Fibroblast of lung (primary cell): ENCODE results near the gene KCNG1. TPM values are rescaled to one million over a fixed set of nuclear protein-coding genes. Genes with fewer than 3 reads are reported as not detected.
A peak's percentile ranks its signal among the peaks of the same experiment; 100 is the strongest.

Experiments
- DNase-seq, 2 donors: peaks; one replicate each; pipeline versions ENCODE4 v3.0.0 to v3.0.0-alpha.2; 2010; ENCODE audit warnings: low read depth in 2 of 2
- H2AFZ ChIP-seq: 2 replicates; pipeline ENCODE4 v1.5.1; 2012; ENCODE audit warnings: low read length, control low read depth, inconsistent platforms
- H3K27ac ChIP-seq: 2 replicates; pipeline ENCODE4 v1.5.1; 2011; ENCODE audit warnings: low read length, control low read depth; ENCODE audit not compliant: insufficient read depth
- H3K27me3 ChIP-seq: 2 replicates; pipeline ENCODE4 v1.5.1; 2011; ENCODE audit warnings: mild to moderate bottlenecking, low read length; ENCODE audit not compliant: control insufficient read depth, insufficient read depth
- H3K36me3 ChIP-seq: 2 replicates; pipeline ENCODE4 v1.5.1; 2011; ENCODE audit warnings: low read length; ENCODE audit not compliant: control insufficient read depth, insufficient read depth
- H3K4me1 ChIP-seq: 2 replicates; pipeline ENCODE4 v1.5.1; 2011; ENCODE audit warnings: low read length; ENCODE audit not compliant: control insufficient read depth, insufficient read depth; ENCODE audit errors: extremely low read depth
- H3K4me2 ChIP-seq: 2 replicates; pipeline ENCODE4 v1.5.1; 2011; ENCODE audit warnings: low read length, control low read depth; ENCODE audit not compliant: insufficient read depth; ENCODE audit errors: extremely low read depth
- H3K4me3 ChIP-seq, 4 experiments: fragments of 200-600 bp in 1 of 4; sonication (generic) in 1 of 4; replicated peaks in 1 of 4; 2 replicates each; pipeline ENCODE4 v1.5.1; 2011 to 2016; ENCODE audit warnings: low read length in 4 of 4, low read depth in 3 of 4, mild to moderate bottlenecking in 3 of 4, control low read depth in 2 of 4, inconsistent platforms in 1 of 4, mixed read lengths in 1 of 4; ENCODE audit not compliant: insufficient read depth in 1 of 4; ENCODE audit errors: control extremely low read depth in 1 of 4
- H3K79me2 ChIP-seq: 2 replicates; pipeline ENCODE4 v1.5.1; 2012; ENCODE audit warnings: mild to moderate bottlenecking, low read length, inconsistent platforms; ENCODE audit not compliant: control insufficient read depth, insufficient read depth
- H3K9ac ChIP-seq: 2 replicates; pipeline ENCODE4 v1.5.1; 2011; ENCODE audit warnings: mild to moderate bottlenecking, low read length, control low read depth; ENCODE audit not compliant: insufficient read depth
- H3K9me3 ChIP-seq: 2 replicates; pipeline ENCODE4 v1.5.1; 2012; ENCODE audit warnings: low read depth, low read length; ENCODE audit not compliant: control insufficient read depth, insufficient read depth
- H4K20me1 ChIP-seq: 2 replicates; pipeline ENCODE4 v1.5.1; 2011; ENCODE audit warnings: low read length; ENCODE audit not compliant: control insufficient read depth, insufficient read depth; ENCODE audit errors: extremely low read depth
- EZH2 ChIP-seq: IDR thresholded peaks from 2 replicates; pipeline ENCODE4 v1.5.1; 2012; ENCODE audit warnings: low read length, control low read depth, mild to moderate bottlenecking; ENCODE audit errors: missing control alignments
- polyA plus RNA-seq, 2 donors: library from polyadenylated mRNA; depleted of rRNA in 1 of 2; stranded (reverse) in 1 of 2; unstranded in 1 of 2; fragments of >200 nt; gene quantifications; 2 replicates each; pipeline ENCODE4 v1.2.1, GENCODE V29; 2011 to 2012; ENCODE audit warnings: missing spikeins in 1 of 2
- total RNA-seq: library from RNA; depleted of rRNA; stranded (reverse); fragments of >200 nt; gene quantifications from 2 replicates; pipeline ENCODE4 v1.2.1, GENCODE V29; 2014
- TF ChIP-seq, protein P1 (sequence below), 2 donors: IDR thresholded peaks in 1 of 2; conservative IDR thresholded peaks in 1 of 2; 1 replicate in 1 of 2; 2 replicates in 1 of 2; pipeline ENCODE4 v1.5.1; 2011 to 2012; ENCODE audit warnings: low read length in 2 of 2, control low read depth in 1 of 2, inconsistent platforms in 1 of 2, low read depth in 1 of 2, mild to moderate bottlenecking in 1 of 2

KCNG1 gene
- total and polyA plus RNA-seq, 2 donors (not counting 1 experiment from before 2014, with no cell fraction given): 1.8 to 9.9 TPM

DNA sequence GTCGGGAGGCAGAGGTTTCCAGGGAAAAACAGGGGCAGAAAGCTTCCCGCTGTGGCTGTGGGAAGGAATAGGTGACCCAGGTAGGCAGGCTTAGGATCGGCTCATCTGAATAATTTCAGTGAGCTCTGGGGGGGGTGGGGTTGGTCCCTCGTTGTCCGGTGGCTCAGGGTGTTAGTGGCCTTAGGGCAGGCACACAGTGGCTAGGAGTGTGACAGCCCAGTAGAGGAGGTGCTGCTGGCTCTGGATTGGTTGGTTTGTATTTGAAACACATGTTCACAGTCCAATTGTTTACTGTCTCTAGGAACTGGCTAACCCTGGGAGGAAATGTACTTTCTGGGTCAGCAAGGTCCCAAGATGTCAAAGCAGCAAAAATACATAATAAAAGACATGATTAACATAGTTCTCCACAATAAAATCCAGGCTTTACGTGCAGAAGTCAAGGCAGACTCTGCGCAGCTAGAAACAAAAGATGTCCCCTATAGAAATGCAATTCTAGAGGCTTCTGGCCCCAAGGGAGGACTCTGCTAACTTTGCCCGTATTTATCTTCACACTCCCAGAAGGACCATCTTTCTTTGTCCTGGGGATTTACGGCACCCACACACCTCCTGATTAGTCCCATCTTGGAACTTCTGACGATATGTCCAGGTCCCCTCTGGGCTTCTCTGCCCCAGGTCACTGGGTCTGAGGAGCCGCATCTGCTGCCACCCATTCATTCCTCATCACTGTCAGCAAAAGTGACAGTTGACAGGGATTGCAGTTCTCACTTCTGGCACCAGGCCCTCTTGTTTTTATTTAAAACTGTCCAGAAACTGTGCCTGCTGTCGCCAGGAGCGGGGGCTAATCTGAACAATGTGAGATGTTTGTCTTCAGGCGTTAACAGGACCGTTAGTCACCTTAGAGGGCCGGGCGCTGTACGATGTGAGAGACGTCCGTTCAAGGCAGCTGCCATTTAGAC lies 45.6 kb downstream of the KCNG1 start:
- Histone ChIP-seq H2AFZ (peak overlapping the region; percentile 36), H3K4me1 (peaks cover 22% of the 10 kb centered on the region), H3K27me3 (no peaks in the 10 kb centered on the region), H3K4me3 (no peak overlapping the region), H3K79me2 (no peaks in the 10 kb centered on the region), H4K20me1 (no peaks in the 10 kb centered on the region), H3K9ac (no peak overlapping the region), H3K4me2 (peak overlapping the region; percentile 8), H3K36me3 (no peaks in the 10 kb centered on the region), H3K9me3 (no peaks in the 10 kb centered on the region), H3K27ac (no peak overlapping the region)
- no peak for DNase-seq
- TF ChIP-seq, protein P1, sequence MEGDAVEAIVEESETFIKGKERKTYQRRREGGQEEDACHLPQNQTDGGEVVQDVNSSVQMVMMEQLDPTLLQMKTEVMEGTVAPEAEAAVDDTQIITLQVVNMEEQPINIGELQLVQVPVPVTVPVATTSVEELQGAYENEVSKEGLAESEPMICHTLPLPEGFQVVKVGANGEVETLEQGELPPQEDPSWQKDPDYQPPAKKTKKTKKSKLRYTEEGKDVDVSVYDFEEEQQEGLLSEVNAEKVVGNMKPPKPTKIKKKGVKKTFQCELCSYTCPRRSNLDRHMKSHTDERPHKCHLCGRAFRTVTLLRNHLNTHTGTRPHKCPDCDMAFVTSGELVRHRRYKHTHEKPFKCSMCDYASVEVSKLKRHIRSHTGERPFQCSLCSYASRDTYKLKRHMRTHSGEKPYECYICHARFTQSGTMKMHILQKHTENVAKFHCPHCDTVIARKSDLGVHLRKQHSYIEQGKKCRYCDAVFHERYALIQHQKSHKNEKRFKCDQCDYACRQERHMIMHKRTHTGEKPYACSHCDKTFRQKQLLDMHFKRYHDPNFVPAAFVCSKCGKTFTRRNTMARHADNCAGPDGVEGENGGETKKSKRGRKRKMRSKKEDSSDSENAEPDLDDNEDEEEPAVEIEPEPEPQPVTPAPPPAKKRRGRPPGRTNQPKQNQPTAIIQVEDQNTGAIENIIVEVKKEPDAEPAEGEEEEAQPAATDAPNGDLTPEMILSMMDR (conservative IDR thresholded peaks at IDR 0.05 in 1 of 2, IDR thresholded peaks at IDR 0.05 in 1 of 2; ENCODE audit: low read depth in 1 of 2, low read length in 2 of 2): no peak
- no peak for TF ChIP-seq EZH2

DNA sequence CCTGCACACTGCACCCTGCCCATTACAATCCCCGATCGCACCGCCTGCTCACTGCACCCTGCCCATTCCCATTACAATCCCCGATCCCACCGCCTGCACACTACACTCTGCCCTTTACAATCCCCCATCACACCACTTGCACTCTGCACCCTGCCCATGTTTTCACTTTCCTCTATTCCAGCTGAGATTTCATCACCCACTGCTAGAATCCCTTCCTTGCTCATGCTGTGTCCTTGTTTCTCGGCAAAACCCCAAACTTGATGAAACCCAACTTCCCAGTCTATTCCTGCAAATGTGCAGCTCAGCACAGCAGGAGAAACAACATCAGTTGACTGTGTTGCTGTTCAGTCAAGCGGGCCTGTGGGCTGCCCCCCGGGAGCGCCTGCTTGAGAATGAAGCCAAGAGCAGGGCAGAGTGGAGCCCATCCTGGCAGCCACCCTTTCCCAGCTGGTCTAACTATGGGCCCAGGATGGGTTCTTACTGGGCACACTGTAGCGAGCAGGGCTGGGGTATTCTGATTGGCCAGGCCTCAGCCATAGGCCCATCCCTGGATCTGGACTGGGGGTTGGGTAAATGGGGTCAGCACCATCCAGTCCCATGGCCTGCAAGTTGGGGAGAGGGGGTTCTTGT lies 47.1 kb downstream of the KCNG1 start:
- Histone ChIP-seq H3K36me3 (no peaks in the 10 kb centered on the region), H2AFZ (no peak overlapping the region), H3K27me3 (no peaks in the 10 kb centered on the region), H3K4me1 (peaks cover 15% of the 10 kb centered on the region), H3K9ac (no peak overlapping the region), H3K4me2 (no peak overlapping the region), H3K9me3 (no peaks in the 10 kb centered on the region), H3K4me3 (no peak overlapping the region), H3K27ac (no peak overlapping the region), H4K20me1 (no peaks in the 10 kb centered on the region), H3K79me2 (no peaks in the 10 kb centered on the region)
- no peak for DNase-seq
- TF ChIP-seq, protein P1 (conservative IDR thresholded peaks at IDR 0.05 in 1 of 2, IDR thresholded peaks at IDR 0.05 in 1 of 2; ENCODE audit: low read depth in 1 of 2, low read length in 2 of 2): no peak
- TF ChIP-seq EZH2: no peak

- Histone ChIP-seq H4K20me1 (no peaks in the 10 kb centered on the region), H3K36me3 (no peaks in the 10 kb centered on the region), H2AFZ (no peak overlapping the region), H3K4me2 (no peak overlapping the region), H3K79me2 (no peaks in the 10 kb centered on the region), H3K27ac (no peak overlapping the region), H3K9ac (no peak overlapping the region), H3K4me1 (no peaks in the 10 kb centered on the region), H3K4me3 (no peak overlapping the region), H3K9me3 (no peaks in the 10 kb centered on the region), H3K27me3 (peaks cover 3% of the 10 kb centered on the region)
- TF ChIP-seq, protein P1 (conservative IDR thresholded peaks at IDR 0.05 in 1 of 2, IDR thresholded peaks at IDR 0.05 in 1 of 2; ENCODE audit: low read depth in 1 of 2, low read length in 2 of 2): no peak
- no peak for TF ChIP-seq EZH2
- DNase-seq: no peak
Observed at GRCh38 chr20:50969912-50970311, 53.0 kb downstream of the KCNG1 start.
